CD4-positive, alpha-beta T cell treated with Interleukin-10 for 1 hour (primary cell): ENCODE data around the gene TSKU.

Source experiments
- DNase-seq: peaks from one replicate; pipeline ENCODE4 v3.0.0-alpha.2; 2020

TSKU gene

DNA sequence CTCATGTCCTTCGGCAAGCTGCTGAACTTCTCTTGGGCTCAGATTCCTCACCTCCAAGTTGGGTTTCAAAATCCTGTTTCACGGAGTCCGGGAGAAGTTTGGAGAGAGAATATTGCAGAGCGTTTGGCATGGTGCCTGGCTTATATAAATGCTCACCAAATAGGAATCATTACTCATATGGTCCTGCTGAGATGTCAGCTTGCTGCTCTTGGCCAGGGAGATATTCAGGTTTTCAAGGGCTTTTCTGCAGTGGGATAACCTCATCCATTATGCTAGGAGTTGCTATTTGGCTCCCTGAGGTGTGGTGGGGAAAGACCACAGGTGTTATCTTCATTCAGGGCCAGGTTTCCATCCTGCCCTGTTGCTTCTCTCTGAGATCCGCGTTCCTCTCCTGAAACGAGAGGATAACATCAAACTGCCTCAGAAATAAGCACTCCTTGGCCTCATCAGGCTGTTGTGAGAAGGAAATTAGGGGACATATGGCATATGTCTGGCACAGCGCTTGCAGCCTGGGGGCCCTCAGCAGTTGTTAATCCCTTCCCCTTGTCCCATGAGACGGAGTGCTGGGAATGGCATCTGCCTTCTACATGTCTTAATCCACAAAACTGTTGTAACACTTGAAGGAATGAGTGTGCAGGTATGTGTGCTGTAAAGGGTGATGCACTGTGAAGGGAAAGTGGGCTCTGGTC, 47.6 kb downstream of the TSKU start:
- no peak for DNase-seq

DNA sequence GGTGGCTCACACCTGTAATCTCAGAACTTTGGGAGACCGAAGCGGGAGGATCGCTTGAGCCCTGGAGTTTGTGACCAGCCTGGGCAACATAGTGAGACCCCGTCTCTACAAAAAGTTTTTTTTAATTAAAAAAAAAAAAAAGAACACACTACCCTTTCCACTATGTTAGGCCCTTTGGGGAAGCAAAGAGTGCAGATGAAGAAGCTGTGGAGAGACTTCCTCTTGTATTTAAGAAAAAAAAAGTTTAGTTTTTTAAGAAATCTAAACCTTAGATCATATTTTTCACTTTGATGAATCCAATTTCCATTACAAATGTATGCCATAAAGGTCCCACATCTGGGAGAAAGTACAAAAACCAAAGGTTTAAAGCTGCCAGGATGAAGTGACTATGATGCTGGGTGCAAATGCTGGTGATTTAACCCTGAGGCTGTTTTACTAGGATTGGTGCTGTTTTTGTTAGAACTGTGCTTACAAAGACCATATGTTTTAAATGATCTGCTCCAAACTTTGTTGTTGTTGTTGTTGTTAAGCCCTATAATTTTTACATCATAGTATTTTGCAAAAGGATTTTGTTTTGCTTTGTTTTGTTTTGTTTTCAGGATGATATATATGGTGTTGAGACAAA, 48.6 kb downstream of the TSKU start:
- no peak for DNase-seq

DNA sequence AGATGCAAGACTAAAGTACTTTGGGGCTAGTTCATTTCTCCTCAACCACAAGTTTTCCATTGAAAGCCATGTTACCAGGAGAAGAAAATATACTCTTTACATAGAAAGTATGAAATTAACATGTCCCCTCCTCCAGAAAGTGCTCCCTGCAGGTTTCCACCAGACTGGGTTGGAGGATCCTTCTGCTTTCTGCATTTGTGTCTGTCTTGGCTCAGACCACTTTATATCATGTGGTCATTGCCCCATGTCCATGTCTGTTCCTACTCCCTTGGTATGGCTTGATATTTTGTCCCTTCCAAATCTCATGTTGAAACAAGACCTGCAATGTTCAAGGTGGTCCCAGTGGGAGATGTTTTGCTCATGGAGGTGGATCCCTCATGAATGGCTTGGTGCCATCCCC, 49.2 kb downstream of the TSKU start:
- DNase-seq = no peak

DNA sequence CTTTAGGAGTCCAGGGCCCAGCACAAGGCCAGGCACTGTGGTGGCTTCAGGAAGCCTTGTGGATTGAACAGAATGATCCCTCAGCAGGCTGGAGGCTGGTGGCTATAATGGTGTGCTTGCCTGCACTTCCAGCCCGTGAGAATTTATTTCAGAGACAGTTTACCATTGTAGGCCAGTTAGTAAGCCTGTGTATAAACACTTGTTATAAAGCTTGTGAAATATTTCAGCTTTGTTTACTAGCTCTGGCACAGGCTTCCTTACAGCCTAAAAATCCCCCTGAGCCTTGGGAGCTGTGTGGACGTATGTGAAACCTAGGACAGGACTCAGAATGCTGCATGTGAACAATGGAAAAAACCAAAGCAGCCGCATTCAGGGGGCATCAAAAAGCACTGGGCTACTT, 51.0 kb downstream of the TSKU start:
- DNase-seq = no peak

DNA sequence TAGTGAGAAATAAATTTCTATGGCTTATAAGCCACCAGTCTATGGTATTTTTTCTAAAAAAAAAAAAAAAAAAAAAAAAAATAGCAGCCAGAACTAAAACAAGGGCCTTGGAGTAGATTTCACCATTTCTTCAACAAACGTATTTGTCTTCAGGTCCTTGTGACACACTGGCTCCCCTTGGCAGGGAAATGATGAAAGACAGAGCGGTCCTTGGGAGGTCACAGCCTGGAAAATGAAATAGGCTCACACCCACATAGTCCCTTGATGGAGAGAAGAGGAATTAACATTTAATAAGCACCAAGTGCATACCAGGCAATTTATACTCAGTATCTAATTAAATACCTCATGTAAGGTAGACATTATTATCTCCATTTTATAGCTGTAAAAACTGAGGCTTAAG, 51.9 kb downstream of the TSKU start:
- no peak for DNase-seq

DNA sequence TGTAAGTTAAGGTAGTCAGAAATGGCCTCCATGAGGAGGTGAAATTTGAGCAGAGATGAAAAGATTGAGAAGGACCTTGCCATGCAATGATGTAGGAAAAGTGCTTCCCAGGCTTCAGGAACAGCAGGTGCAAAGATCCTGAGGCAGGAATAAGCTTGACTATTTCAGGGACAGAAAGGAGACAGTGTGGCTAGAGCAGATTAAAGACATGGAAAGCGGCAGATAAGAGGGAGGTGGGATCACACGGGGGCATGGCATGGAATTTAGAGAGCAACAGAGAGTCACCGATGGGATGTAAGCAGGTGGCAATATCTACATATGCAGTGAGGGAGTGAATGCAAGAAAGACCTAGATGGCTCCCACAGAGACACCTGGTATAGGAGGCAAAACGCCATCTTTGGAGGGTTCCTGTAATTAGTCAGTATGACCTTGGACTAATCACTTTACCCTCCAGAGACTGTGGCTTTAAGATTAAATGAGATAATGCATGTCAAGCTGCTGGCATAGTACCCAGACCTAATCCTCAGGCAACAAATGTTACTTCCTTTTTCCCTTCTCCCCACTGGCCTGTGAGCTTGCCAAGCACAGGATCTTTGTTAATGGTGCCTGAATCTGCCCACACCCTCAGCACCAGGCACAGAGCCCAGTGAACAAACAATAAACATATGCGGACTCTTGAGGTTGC, 52.9 kb downstream of the TSKU start:
- DNase-seq = no peak

DNA sequence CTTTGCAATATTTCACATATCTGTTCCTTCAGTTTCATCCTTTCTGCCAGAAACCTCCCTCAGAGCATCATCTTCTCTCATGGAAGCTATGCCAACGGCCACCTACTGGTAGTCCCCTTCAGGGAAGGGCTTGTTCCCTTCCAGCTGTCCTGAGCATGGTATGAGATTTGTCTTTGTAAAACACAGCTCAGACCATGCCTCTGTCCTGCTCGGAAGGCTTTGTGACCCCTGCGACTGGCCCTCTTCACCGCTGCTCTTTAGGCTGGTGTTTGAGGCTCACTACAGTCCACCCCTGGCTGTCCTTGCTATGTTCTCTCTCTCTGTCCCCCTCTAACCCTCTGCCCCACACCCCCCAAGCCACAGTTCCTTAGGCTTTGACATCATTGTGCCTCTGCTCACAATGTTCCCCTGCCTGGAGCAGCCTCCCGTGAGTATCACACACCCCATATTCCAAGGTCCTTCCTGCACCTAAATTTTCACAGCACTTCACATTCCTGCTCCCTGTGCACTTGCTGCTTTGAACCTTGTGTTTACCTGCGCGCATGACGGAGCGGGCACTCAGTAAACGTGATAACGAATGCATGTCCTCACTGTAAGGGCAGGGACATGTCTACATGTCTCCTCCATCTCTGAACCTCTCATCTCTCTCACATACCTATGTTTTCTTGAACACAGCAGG, 53.6 kb downstream of the TSKU start:
- no peak for DNase-seq

DNA sequence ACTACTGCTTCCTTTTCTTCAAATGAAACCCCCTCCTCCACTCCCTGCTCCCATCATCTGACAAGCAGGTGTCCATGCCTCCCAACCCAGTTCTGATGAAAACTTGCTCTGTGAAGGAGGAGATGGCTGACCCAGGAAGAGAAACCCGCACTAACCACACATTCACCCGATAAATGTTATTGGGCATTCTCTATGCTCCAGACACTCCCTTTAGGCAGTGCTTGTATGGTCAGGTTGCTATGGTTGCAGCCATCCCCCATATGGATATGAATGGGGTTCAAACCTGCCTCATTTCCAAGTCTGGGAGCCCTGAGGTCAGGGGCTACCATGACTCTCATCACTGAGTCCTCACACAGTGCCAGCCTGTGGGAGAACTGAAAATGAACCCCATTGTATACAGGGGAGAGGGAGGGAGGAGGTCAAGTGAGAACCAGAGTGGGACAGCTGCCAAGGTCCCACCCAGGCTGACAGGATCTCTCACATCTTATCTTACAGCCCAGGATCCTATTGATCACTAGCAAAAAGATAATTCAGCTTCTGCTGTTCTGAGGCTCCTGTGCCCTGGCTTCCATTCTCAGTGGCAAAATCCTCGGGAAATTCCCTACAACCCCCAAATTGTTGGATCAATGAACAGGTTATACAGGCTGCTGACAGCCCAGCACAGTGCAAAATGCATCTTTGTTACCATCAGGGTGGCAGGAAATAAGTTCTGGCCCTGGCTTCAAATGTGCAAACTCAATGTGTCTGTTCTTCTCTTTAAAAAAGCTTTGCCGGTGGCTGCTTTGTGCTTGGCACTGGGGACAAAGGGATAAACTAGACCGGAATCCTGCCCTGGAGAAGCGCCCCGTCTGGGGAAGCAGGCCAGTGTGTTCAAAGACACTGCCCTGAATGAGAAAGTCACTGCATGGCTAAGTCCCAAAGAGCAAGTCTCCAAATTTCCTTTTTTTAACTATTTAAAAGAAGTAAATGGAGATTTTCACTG, 54.8 kb downstream of the TSKU start:
- DNase-seq = no peak

DNA sequence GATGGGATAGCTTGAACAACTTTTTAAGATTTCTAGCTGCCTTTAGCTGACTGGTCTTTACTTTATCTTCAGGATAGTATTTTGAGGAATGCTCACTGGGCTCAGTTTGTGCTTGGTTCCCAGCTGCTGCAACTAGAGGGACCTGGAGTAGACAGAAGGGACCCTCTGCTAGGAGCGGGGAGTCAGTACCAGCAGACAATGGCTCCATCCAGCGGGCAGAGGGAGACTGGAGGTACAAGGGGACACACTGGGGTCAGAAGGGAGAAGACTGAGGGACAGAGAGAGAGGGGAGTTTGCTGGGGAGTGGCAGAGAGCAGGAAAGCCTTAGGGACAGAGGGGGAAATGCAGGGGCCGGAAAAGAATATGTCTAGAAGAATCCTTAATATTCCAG, 55.5 kb downstream of the TSKU start:
- no peak for DNase-seq

DNA sequence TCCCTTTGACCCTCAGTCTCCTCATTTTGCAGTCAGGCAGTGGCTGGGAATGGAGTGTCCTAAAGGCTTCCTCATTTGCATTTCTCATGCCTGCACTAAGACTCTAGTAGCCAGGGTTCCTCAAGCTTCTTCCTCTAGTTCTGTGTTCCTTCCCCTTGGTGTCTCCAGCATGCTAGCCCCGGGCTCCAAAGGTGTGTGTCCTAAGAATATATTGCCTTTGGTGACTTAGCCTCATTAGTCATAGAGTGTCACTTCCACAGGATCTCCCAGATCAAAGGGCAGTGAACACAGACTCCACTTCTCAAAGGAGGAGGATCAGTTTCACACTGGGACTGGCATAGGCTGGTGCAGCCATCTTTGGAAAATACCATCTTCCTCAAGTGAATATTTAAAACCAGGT, 56.2 kb downstream of the TSKU start:
- DNase-seq = no peak

DNA sequence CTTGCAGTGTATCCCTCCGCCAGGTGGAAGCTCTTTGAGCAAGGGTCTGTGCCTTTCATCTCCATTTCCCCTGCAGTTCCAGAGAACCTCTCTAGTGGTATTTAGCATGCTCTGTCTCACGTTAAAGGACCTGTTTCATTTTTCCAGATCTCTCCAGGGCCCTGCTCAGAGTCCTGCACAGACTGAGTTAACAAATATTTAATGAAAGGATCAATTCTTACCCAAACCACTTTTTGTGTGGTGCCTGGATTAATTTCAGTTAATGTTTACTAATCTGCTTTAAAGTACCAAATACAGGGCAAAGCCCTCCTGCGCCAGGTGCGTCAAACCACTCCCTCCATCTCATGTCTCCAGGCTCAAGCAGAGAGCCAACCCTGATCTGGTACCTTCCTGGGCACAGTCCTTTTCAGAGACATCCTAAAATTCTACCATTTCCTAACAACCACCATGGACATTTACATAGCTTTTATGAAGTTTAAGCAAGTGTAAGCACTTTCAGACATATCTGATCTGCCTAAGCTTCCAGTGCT, 58.8 kb downstream of the TSKU start:
- DNase-seq = no peak

DNA sequence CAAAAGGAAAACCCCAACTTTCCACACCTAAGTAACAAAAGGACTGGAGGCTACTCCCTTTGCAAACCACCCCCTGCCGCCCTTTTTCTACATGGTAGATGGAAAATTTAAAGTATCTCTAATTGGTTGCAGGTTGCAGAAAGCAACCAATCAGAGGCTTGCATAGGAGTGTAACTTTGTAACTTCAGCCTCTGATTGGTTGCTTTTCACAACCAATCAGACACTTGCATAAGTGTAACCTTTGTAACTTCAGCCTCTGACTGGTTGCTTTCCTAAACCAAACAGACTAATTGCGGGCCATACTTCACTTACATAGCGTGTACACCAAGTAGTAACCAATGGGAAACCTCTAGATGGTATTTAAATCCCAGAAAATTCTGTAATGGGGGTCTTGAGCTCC, 60.8 kb downstream of the TSKU start:
- no peak for DNase-seq

DNA sequence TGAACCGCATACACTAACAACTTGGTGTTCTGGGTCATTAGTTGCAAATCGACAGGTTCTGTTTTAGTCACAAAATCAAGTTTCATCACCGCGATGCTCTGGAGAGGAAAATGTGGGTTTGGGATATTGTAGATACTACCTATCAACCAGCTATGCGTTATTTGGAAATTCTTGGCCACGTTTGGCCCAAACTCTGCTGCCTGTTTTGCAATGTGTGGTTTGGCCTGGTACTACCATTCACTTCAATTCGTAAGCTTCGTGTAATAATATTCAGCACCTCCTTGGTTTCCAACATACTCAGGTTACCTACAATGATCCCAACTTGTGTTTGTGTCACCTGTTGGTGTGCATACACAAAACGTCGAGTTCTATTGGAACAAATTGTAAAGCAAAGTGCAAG, 61.4 kb downstream of the TSKU start:
- DNase-seq = no peak

DNA sequence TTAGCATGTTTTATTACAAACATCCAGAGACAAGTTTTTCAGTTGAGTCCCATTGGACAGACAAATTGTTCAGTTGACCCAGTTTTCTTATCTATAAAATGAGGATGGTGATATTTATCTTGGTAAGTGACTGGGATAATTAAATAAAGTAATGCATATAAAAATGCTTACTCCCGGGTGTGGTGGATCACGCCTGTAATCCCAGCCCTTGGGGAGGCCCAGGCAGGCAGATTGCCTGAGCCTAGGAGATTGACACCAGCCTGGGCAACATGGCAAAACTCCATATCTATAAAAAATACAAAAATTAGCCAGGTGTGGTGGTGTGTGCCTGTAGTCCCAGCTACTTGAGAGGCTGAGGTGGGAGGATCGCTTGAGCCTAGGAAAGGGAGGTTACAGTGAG, 61.9 kb downstream of the TSKU start:
- DNase-seq = no peak

DNA sequence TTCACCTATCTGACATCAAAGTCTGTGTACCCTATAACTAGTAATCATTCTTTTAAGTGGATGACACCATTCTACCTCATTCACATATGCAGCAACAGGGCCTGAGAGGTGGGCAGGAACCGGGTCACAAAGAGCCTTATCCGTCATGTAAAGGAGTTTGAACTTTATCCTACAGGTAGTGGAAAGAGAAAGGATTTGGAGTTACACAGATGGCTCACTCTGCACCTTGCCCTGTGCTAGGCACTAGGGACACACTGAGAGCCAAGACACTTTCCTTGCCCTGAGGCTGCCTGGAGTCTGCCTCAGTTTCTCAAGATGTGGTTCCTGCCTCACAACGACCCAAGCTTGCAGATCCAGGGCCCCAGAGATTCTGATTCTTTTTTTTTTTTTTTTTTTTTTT, 63.3 kb downstream of the TSKU start:
- no peak for DNase-seq
